IPS-11a (cell line): Measurements from ENCODE around the gene RNF167.

Experiments
- H3K4me3 ChIP-seq: one replicate; pipeline ENCODE4 v1.5.1; 2013; ENCODE audit warnings: low read depth, low read length, control low read depth

The RNF167 gene

DNA sequence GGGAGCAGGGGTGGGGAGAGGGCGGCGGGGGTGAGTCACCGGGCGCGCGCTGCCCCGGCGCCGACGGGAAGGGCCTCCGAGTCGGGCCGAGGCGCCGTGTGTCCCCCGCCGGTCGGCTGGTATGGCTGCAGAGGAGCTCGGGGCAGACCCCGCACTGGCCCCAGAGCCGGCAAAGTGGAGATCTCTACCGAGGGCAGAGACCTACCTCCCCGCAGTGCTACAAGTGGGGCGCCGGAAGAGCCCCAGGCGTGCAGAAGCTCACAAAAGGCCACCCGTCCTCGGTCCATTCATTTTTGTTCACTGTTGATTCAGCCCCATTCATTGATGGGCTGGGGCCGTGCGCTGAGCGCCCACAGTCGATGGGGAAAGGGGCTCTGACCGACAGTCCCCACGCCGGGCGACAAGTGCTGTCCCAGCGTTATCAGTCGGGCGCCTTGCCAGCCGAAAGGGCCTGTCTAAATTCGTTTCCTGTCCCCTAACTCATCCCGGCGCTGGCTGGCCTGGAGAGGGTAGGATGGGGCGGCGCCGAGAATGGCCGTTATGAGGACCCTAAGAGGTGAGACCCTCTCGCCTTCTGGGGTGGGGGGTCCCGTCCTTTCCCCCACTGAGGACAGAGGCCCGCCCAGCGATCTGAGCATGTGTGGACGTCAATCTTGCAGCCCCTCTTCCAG, 10.1 kb downstream of the RNF167 start:
- H3K4me3 ChIP-seq, result peak overlapping the region; percentile 67

DNA sequence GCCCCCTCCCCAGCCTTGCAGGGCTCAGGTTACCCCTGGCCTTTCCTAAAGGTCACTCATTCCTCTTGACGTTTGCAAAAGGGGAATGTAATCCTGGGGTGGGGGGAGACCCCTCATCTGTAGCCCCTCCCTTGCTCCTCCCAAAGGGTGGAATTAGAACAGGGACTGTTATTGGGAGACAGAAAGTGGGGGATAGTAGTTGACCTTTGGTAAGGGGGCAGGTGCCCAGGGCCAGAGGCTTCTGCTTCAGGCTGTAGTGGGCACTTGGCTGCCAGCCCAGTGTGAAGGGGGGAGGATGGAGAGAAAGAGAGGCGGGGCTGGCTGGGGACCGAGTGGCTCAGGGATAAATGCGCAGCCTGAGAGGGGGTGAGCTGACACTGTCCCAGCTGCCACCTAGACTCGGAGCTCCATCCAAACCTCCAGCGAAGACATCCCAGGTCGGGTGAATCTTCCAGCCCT, 10.7 kb downstream of the RNF167 start, which contains the start of gene ENO3:
Gene ENO3, plus strand, starts transcription at position 374 of the 459 bp plus-strand sequence. CDS start 711 bp downstream, outside the sequence.
- H3K4me3 ChIP-seq, result peak within 1 kb of the TSS; percentile 67

DNA sequence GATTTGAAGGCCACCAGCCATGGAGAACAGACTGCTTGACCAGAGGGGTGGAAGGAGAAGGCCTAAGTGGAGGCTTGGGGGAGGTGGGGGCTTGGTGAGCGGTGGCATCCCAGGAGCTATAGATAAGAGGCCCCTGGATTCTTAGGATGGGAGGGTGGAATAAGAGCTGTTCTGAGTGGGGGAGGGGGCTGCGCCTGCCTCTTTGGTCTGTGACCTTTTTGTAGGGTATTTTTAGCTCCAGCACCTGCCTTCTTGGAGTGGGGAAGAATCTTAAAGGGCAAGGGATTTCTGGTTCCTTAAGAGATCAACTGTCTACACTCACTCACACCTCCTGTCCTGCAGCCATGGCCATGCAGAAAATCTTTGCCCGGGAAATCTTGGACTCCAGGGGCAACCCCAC, 11.4 kb downstream of the RNF167 start:
- no peak overlapping the region for H3K4me3 ChIP-seq

DNA sequence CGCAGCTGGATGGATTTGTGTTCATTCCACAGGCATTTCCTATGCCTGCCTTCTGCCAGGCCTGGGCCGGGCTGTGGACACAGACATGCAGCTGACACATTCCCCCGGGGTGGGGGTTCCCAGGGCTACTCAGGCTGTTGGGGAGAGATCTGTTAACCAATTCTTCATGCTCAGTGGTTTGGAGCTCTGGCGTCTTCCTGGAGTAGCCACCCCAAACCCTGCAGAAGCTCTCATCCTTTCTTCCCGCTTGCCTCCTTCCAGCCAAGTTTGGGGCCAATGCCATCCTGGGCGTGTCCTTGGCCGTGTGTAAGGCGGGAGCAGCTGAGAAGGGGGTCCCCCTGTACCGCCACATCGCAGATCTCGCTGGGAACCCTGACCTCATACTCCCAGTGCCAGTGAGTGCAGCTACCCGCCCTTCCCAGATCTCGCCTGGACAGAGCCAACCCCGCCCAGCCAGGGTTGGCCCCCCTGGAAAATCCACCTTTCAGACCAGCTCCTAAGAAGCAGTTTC, 13.4 kb downstream of the RNF167 start:
- H3K4me3 ChIP-seq, result no peak overlapping the region

DNA sequence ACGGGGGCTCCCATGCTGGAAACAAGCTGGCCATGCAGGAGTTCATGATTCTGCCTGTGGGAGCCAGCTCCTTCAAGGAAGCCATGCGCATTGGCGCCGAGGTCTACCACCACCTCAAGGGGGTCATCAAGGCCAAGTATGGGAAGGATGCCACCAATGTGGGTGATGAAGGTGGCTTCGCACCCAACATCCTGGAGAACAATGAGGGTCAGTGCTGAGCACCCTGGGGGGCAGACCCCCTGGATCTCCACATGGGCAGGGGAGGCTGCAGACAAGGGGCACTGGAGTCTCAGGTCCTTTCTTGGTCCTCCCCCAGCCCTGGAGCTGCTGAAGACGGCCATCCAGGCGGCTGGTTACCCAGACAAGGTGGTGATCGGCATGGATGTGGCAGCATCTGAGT, 15.0 kb downstream of the RNF167 start:
- H3K4me3 ChIP-seq, result no peak overlapping the region

DNA sequence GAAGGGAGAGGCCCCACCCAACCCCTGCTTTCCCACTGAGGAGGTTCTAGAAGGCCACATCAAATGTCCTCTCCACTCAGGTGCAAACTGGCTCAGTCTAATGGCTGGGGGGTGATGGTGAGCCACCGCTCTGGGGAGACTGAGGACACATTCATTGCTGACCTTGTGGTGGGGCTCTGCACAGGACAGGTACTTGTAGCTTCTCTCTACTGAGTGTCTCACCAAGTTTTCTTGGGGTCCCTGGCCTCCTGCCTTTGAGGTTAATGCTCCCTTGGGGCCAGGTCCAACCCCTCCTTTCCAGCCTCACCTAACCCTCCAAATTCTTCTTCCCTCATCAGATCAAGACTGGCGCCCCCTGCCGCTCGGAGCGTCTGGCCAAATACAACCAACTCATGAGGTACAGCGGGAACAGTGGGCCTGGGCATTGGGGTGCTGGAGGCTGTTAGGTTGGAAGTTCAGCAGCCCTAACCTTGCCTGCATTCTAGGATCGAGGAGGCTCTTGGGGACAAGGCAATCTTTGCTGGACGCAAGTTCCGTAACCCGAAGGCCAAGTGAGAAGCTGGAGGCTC, 16.5 kb downstream of the RNF167 start:
- no peak overlapping the region for H3K4me3 ChIP-seq

DNA sequence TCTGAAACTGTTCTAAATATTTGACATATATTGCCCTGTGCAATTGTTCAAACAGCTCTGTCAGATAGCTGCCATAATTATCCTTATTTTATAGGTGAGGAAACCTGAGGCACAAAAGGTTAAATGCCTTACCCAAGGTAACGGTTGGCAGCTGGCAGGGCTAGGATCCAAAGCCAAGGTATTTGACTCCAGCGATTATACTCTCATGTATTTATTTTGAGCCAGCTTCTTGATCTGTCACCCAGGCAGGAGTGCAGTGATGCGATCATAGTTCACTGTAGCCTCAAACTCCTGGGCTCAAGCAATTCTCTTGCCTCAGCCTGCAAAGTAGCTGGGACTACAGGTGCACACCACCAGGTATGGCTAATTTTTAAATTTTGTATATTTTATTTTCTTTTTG, 18.0 kb downstream of the RNF167 start:
- no peak overlapping the region for H3K4me3 ChIP-seq

DNA sequence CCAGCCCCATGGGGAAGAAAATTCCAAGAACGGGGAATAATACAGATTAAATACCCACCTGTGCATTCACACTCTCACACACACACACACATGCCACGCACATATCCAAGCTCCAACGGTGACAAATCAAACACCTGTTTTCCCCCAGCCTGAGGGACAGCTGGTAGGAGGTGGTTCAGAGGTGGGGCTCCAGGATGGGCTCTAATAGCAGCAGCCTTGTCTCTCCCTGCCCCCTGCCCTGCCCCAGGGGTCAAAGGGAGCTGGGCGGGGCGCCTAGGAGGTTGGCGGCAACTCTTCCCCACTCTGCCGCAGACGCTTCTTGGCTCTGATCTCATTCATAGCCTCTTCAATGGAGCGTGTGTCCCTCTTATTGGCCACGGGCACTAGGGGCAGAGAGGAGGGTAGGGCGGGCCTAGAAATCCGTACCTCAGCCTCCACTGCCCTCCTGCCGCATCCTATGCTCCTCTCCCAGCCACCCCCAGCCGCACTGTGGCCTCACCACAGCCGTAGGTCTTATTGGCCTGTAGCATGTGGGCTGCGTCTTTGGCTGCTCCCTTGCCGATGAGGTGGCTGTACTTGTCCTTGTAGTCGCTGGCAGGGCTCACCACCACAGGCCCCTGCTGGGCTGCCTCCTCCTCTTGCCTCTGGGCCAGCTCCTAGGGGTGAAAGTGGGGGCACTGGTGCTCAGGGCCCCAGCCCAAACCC, 19.3 kb downstream of the RNF167 start:
- no peak overlapping the region for H3K4me3 ChIP-seq

DNA sequence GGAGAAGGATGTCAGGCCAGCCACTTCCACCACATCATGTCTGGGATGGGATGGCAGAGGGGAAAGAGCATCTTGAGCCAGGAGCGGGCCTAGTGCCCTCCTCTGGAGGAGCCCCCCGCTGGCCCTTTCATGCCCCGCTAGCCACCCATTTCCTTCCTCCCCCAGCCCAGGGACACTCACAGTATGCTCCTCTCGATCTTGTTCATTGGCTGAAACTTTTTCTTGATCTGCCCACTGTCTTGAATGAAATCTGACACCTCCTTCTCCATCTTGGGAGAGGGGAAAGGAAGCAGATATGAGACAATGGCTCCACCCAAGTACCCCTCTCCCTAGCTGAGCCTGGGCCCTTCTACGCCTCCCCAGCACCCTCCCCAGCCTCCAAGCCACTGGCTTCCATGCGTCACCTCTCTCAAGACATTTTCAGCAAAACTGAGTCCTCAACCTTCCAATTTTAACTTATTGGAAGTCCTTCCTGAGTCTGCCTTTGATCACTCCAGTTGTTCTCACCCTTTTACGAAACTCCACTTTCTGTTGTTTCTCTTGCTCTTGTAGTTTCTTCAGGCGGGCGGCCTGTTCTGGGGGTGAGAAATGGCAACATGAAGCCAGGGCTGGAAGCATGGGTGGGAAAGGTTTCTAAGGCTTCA, 20.3 kb downstream of the RNF167 start:
- H3K4me3 ChIP-seq, result no peak overlapping the region

DNA sequence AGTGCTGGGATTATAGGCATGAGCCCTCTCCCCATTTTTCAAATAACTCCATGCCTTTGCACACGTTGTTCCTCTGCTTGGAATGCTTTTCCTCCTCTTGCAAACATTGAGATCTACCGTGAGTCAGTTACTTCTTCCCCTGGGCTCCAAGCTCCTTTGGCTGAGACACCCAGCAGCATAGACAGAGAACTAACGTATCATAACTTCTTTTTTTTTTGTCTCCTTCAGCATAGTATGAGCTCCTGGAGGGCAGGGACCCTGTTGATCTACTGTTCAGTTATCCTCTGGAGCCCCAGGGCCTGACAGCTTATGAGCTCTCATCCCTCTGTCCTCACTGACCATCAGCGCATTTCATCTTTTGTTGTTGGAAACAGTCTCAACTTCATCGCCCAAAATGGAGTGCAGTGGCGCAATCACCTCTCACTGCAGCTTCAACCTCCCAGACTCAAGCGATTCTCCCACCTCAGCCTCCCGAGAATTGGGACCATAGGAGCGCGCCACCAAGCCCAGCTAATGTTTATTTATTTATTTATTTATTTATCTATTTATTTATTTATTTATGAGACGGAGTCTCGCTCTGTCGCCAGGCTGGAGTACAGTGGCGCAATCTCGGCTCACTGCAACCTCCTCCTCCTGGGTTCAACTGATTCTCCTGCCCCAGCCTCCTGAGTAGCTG, 25.4 kb downstream of the RNF167 start:
- no peak overlapping the region for H3K4me3 ChIP-seq

DNA sequence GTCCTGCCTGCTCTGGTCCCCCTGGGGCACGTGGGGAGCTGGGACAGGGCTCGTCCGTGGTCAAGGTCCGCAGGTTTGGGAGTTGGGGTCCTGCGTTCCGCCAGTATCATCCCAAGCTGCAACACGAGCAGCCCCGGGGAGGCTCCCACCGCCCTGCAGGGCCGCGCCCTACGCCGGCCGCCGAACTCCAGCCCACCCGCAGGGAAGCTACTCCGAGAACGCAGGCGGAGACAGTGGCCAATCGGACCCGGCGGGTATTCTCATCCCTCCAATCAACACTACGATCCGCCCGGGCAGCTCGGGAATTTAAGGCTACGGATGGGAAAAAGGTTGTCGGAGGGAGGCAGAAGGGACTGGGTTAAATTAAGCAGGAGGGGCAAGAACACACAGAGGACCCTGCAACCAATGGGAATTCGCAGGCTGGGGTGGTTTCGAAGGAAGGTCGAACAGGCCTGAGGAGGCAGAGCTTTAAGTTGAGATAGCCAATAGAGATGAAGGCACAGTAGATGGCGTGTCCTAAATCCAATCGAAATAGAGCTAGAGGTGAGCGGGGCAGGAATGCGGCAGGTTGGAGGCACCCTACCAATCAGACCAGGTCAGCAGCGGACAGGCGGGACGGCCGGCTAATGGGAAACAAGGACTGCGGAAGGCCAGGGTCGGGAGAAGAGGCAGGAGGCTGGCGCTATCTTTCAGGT, 26.9 kb downstream of the RNF167 start:
- peak overlapping the region; percentile 79 for H3K4me3 ChIP-seq

DNA sequence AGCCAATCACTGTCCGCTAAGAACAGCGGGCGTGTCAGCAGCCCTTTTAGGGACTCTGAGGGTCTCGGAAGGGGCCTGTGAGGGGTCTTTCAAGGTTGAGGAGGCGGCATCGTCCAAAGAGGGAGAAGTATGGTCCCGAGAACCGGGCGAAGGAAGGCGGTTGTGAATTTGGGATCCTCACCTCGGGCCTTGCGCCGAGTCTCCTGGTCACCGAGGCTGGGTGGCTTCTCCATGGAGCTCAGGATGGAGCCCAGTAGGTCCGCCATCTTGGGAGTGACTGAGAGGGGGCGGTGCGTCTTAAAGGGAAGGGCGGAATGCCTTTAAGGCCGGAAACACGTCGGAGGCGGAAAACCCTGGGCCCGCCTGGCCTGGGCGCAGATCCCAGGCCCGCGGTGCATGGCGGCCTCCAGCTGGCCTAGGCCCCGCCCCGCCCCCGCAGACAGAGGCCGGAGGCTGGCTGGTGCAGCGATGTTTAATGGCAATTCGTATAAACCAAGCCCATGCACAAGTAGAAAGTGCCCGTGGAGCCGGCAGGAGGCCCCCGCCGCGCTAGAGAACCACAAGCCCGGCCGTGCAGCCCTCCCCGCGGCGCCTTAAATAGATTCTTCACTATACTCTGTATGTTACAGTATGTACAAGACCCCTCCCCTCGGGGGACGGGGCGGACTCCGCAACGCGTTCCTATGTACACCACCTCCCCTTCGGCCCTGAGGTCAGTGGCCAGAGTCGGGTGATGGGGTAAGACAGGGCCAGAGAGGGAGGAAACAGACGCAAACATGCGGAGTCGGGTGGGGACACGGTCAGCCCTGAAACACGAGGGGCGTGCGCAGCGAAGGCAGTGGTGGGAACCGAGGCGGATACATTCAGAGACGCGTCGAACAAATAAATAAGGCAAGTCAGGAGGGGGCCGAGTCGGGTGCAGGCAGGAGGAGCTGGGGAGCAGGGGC, 27.7 kb downstream of the RNF167 start, which contains the start of gene SPAG7:
Gene SPAG7, minus strand, starts transcription at position 279 of the 947 bp plus-strand sequence. Its CDS starts 13 bp downstream, at position 266.
- peak within 1 kb of the TSS; percentile 79 for H3K4me3 ChIP-seq

DNA sequence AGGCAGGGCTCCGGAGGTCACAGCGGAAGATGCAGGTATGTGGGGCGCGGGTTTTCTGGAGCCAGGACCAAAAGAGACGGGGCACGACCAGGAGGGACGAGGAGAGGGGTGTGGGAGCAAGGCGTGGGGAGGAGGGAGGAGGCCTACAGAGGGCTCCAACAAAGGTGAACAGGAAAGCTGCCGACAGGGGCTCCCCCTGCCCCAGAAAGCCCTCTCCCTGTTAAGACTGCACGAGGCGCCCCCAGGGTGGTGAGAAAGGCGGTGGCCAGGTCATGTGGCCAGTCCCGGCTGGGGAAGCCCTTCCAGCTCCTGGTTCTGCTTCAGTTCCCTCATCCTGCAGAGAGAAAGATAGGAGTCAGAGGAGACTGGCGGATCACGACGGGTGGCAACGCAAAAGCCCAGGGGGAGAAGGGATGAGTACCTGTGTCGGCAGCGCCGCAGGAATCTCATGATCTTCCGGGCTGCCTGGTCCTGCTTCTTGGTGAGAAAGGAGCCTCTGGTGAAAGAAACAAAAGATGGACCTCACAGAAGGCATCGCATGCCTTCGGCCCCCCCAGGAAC, 28.5 kb downstream of the RNF167 start:
- H3K4me3 ChIP-seq, result peak overlapping the region; percentile 79

DNA sequence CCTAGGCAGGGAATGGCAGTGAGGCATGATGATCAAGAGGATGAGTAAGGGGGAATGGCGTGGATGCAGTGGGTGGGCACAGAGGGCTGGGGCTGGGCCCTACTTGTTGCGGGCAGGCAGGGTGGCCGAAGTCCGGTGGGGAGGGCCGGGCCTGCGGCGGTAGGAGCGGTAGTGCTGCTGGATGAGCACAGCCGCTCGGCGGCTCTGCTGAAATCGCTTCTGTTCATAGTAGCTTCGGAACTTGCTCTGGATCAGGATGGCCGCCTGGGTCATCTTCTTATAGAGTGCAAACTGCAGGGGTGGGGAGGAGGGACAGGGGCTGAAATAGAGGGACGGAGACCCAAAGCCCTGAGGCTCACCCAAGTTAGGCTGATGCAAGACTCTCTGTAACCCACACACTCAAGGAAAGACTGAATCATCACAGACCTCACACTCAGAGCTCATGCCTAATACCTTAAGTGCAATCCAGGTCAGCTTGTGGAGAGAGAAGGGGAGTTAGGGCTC, 29.0 kb downstream of the RNF167 start:
- peak overlapping the region; percentile 79 for H3K4me3 ChIP-seq

DNA sequence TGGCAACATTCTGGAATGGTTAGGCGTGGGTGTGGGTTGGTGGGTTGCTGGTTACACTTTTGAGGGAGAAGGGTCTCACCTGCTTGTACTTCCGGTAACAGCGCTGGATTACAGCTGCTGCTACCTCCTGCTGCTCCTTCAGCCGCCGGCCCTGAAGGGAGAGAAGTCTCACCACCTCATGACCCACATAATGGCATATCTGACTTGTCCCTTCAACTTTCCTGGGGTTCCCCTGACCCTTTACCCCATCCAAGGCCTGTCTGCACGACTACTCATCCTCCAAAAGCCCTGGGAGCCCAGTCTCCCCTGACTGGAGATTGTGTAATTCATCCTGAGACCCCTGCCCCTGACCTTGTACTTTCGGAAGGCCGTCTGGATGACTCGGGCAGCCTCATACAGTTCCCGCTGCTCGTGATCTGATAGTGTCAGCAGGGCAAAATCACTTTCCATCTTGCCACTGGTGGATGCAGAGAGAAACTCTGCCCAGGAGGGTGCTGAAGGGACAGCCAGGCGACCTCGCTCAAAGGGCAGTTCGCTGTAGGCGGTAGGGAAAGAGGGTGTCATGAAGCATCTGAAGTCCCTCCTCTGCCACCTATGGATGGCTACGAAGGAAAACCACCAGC, 29.6 kb downstream of the RNF167 start:
- H3K4me3 ChIP-seq, result no peak overlapping the region

DNA sequence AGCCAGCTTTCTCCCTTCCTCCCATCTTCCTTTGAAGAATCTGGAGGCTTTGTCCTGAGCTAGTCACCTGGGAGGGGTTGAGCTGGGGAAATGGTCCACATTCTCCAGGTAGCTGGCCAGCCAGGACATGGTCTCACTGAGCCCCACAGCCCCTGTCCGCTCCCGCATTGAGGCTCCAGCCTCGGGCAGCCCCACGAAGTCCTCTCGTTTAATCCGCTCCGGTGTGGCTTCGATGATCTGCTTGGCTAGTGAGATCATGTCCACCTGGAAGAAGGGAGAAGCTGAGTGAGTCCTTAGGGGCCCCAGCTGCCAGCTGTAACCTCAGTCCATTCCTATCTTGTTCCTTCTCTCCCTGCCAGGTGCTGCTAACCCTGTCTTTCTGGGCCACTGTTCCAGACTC, 30.2 kb downstream of the RNF167 start:
- no peak overlapping the region for H3K4me3 ChIP-seq

DNA sequence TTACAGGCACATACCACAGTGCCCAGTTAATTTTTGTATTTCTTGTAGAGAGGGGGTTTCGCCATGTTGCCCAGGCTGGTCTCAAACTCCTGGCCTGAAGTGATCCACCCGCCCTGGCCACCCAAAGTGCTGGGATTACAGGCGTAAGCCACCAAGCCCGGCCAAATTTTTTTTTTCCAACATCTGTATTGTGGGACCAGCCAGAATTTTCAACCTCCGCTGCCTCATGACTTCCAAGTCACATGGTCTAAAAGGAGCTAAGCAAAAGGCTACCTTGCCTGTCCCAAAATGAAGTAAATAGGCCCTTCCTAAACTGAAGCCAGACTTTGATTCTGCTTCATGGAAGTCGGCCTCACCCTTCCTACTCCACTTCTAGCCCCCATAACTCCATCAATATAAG, 31.8 kb downstream of the RNF167 start:
- no peak overlapping the region for H3K4me3 ChIP-seq

DNA sequence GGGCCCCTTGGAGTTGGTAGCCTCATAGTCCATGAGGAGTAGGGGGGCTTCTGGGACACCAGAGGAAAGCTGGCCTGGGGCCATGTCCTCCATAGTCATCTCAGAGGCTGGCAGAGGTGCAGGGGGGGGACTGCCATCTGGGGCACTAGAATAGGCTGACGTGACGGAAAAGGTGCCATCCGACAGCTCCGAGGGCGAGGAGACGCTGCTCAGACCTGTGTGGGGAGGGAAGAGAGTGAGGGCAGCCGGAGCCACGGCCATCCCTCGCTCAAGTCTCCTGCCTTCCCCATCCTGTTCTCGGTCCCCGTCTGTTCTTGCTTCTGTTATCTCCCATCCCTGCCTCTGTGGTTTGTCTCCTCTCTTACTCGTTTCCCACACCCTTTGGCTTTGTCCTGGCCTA, 32.3 kb downstream of the RNF167 start:
- H3K4me3 ChIP-seq, result no peak overlapping the region
